Measurements from ENCODE around the gene MAGEA2.
"Not testable (repeated sequence)": the region's sequence is repeated elsewhere in the genome, so short reads cannot be mapped to it uniquely, and the experiment has no call there.

The MAGEA2 gene

DNA sequence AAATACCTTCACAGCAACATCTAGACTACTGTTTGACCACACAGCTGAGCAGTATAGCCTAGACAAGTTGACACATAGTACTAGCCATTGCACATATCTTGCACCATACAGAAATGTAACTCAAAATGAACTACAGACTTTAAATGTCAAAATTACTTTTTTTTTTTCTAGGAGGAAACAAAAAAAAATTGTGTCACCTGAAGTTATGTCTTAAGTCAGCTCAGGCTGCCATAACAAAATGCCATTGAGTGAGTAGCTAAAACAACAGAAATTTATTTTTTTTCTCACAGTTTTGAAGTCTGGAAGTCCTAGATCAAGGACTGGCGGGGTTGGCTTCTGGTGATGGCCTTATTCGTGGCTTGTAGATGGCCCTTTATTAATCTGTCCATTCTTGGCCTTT lies 44.5 kb downstream of the MAGEA2 start, which contains the start of gene CSAG2:
CSAG2 (minus strand) TSS at position 101 of the 400 bp plus-strand sequence. CDS start 161 bp downstream, outside the sequence.
- not testable (repeated sequence) for DNase-seq (ENCODE audit: extremely low read depth in 1 of 2, low read depth in 1 of 2)

DNA sequence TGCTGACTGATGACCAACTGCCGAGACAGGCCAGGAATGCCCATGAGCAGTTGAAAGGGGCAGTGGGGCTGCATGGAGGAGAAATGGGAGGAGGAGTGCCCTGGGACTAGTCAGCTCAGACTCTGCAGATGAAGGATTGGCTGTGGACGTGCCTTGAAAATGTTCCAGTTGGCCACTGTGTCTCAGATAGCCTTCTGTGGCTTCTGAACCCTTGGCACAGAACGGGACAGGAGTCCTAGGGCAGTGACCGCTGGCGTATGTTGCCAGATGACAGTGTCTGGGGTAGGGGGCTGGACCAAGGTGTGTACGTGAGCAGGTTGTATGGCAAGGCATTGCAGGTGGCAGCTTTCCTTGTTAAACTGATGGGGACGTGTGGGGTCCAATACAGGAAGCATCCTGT lies 47.1 kb downstream of the MAGEA2 start:
- not testable (repeated sequence) for DNase-seq (ENCODE audit: extremely low read depth in 1 of 2, low read depth in 1 of 2)

GRCh38 chrX:152700390-152700789 lies 53.3 kb downstream of the MAGEA2 start:
- not testable (repeated sequence) for DNase-seq (ENCODE audit: extremely low read depth in 1 of 2, low read depth in 1 of 2)
